Glutamatergic neuron (in vitro differentiated cells): ENCODE data around the gene ITPK1. TPM values are rescaled to one million over a fixed set of nuclear protein-coding genes. Genes with fewer than 3 reads are reported as not detected.

Source experiments
- DNase-seq: peaks from one replicate; pipeline ENCODE4 v3.0.0; 2022
- H3K27ac Mint-ChIP-seq: one replicate; pipeline ENCODE4 v1.8.0; 2020; ENCODE audit warnings: mild to moderate bottlenecking, mixed read lengths, inconsistent platforms; ENCODE audit not compliant: unreplicated experiment
- H3K27me3 Mint-ChIP-seq: one replicate; pipeline ENCODE4 v1.8.0; 2020; ENCODE audit warnings: mild to moderate bottlenecking, moderate library complexity, mixed read lengths, inconsistent platforms; ENCODE audit not compliant: unreplicated experiment
- H3K36me3 Mint-ChIP-seq: one replicate; pipeline ENCODE4 v1.8.0; 2020; ENCODE audit warnings: mild to moderate bottlenecking, mixed read lengths, inconsistent platforms; ENCODE audit not compliant: unreplicated experiment
- H3K4me1 Mint-ChIP-seq: one replicate; pipeline ENCODE4 v1.8.0; 2020; ENCODE audit warnings: mild to moderate bottlenecking, low read depth, mixed read lengths, inconsistent platforms; ENCODE audit not compliant: unreplicated experiment
- H3K4me3 Mint-ChIP-seq: one replicate; pipeline ENCODE4 v1.8.0; 2020; ENCODE audit warnings: mild to moderate bottlenecking, mixed read lengths, inconsistent platforms; ENCODE audit not compliant: unreplicated experiment
- H3K9me3 Mint-ChIP-seq: one replicate; pipeline ENCODE4 v1.8.0; 2020; ENCODE audit warnings: mild to moderate bottlenecking, moderate library complexity, mixed read lengths, inconsistent platforms; ENCODE audit not compliant: unreplicated experiment
- CTCF ChIP-seq: fragments of 200-600 bp; sonication (generic); IDR thresholded peaks from one replicate; pipeline ENCODE4 v1.5.0; 2021; ENCODE audit not compliant: partially characterized antibody, unreplicated experiment
- total RNA-seq: library from RNA; stranded (reverse); fragmentation: NEBNext Ultra II Directional; extraction: Animal tissue kit (Norgen Biotek cat#: 25700); gene quantifications from one replicate; pipeline ENCODE4 v1.2.1, GENCODE V29; 2021; ENCODE audit not compliant: unreplicated experiment

The ITPK1 gene
- total RNA-seq, 1 donor from 2014 or later, result 132 TPM

DNA sequence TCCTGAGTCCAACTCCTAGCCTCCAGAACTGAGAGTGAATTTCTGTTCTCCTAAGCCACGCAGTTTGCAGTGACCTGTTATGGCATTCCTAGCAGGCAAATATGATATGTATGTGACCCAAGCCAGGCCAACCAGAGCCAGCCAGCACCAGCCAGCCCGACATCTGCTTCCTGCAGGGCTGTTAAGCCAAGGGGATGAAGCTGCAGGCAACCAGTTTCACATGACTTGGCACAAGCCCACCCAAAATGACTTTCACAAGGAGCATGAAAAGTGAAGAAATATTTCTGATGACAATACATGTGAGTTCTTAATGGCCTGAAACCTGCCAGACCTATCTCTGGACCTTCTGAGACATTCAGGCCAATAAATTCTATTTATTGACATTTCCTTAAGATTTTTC lies 68.1 kb downstream of the ITPK1 start:
- Mint-ChIP-seq H3K36me3 (no peaks in the 10 kb centered on the region), H3K4me1 (peaks cover 37% of the 10 kb centered on the region), H3K9me3 (peaks cover 6% of the 10 kb centered on the region), H3K27me3 (peaks cover 6% of the 10 kb centered on the region), H3K27ac (no peak overlapping the region), H3K4me3 (no peak overlapping the region)
- DNase-seq, result no peak
- no peak for TF ChIP-seq CTCF

- Mint-ChIP-seq H3K27ac (no peak overlapping the region), H3K9me3 (peaks cover 7% of the 10 kb centered on the region), H3K27me3 (peaks cover 6% of the 10 kb centered on the region), H3K4me3 (no peak overlapping the region), H3K36me3 (no peaks in the 10 kb centered on the region), H3K4me1 (peaks cover 42% of the 10 kb centered on the region)
- no peak for TF ChIP-seq CTCF
- no peak for DNase-seq
Measured at GRCh38 chr14:93047157-93047556, 68.6 kb downstream of the ITPK1 start.

- TF ChIP-seq CTCF, result no peak
- Mint-ChIP-seq H3K9me3 (peaks cover 7% of the 10 kb centered on the region), H3K27me3 (peaks cover 6% of the 10 kb centered on the region), H3K4me3 (no peak overlapping the region), H3K27ac (no peak overlapping the region), H3K4me1 (peaks cover 47% of the 10 kb centered on the region), H3K36me3 (no peaks in the 10 kb centered on the region)
- no peak for DNase-seq
Measured at GRCh38 chr14:93046705-93047050, 69.0 kb downstream of the ITPK1 start.

DNA sequence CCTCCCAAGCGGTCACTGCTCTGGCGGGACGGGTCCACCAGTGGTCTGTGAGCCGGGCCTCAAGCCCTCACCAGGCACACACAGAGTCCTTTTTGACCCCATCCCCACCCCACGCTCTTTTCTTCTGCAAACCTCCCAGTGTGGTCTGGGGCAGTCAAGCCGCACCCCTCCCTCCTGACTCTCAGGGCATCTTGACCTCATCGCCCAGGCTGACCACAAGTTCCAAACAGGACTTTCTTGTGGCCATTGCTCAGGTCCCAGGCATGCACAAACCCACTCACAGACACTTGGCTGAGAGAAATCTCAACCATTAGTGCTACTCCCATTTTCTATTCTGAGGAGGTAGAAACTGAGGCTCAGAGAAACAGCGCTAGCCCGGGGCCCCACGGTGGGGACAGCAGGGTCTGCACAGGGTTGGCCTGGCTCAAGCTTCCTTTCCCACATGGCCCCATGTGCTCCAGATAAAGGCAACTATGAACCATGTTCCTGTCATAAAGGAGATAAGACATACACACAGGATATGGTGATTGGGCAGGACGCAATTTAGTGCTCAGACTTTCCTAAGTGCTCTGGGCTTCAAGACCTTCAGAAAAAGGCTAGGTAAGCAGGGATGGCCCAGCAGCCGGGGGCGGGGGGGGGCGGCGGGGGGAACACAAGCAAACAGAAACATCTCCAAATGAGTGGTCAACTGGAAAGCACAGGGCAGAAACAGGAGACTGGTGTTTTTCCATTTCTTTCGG lies 69.6 kb downstream of the ITPK1 start:
- peaks cover 6% of the 10 kb centered on the region for H3K27me3 Mint-ChIP-seq
- TF ChIP-seq CTCF, result no peak
- no peak for DNase-seq
- peak overlapping the region; percentile 50 for H3K27ac Mint-ChIP-seq
- no peaks in the 10 kb centered on the region for H3K36me3 Mint-ChIP-seq
- peaks cover 7% of the 10 kb centered on the region for H3K9me3 Mint-ChIP-seq
- no peak overlapping the region for H3K4me3 Mint-ChIP-seq
- peaks cover 50% of the 10 kb centered on the region for H3K4me1 Mint-ChIP-seq

GRCh38 chr14:93045211-93045674 lies 70.5 kb downstream of the ITPK1 start:
- peaks cover 56% of the 10 kb centered on the region for H3K4me1 Mint-ChIP-seq
- peak overlapping the region; percentile 67 for H3K27ac Mint-ChIP-seq
- H3K36me3 Mint-ChIP-seq, result no peaks in the 10 kb centered on the region
- peak; percentile 54 for DNase-seq
- no peak for TF ChIP-seq CTCF
- H3K4me3 Mint-ChIP-seq, result peak overlapping the region; percentile 27
- peaks cover 7% of the 10 kb centered on the region for H3K27me3 Mint-ChIP-seq
- H3K9me3 Mint-ChIP-seq, result peaks cover 7% of the 10 kb centered on the region
